NCI-H345 treated with DMSO at 0.1 percent for 48 hours (cell line): ENCODE results near the gene KCNJ10.
A peak's percentile ranks its signal among the peaks of the same experiment; 100 is the strongest.

Source experiments
- DNase-seq: peaks from one replicate; lab custom pipeline; 2025; ENCODE audit not compliant: unreplicated experiment; lab: John Stamatoyannopoulos, UW

KCNJ10 gene

DNA sequence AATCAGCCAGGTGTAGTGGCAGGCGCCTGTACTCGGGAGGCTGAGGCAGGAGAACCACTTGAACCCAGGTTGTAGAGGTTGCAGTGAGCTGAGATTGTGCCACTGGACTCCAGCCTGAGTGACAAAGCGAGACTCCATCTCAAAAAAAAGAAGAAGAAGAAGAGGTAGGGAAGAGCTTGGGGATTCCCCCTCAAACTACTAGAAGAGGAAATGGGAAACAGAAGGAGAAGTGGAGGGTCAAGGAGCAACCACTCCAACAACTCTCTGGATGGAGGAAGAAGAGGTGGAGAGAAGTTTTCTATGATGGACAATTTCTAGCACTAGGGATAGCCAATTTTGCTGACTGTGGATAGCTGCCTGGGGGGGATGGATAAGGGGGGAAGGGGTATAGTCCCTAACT lies 101.1 kb downstream of the KCNJ10 start:
- no peak for DNase-seq

DNA sequence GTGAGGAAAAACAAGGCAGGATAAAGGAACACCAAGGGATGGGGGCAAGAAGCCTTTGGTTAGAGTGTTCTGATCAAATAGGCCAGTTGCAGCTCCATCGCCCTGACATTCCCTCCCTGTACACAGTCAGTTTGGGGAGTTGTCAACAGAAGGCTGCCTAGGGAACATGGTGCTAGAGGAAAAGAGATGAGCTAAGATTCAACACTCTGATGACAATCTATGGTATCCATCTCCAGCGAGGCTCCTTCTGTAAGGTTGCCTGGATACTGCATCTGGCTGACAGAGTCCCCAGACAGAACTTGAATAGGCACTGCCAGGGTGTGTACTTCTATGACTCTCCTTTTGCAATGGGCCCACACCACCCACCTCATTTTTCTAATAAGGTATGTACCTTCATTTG lies 104.7 kb downstream of the KCNJ10 start:
- no peak for DNase-seq

DNA sequence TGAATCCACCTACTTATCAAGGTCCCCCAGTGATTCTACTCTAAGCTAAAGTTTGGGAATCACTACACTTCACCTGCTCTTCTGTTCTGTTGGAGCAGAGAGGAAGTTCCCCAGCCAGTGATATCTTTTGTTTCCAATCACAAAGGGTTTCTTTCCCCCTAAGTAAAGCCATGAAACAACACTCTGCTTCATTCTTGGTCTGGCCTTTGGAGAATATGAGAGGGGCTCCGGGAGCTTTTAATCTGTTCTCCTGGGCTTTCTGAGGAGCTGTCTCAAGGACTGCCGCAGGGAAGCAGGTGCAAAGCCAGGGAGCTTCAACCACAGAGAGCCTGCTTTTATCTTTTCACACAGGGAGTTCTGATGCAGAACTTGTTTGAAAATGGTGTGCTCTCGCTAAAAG lies 105.8 kb downstream of the KCNJ10 start:
- no peak for DNase-seq

DNA sequence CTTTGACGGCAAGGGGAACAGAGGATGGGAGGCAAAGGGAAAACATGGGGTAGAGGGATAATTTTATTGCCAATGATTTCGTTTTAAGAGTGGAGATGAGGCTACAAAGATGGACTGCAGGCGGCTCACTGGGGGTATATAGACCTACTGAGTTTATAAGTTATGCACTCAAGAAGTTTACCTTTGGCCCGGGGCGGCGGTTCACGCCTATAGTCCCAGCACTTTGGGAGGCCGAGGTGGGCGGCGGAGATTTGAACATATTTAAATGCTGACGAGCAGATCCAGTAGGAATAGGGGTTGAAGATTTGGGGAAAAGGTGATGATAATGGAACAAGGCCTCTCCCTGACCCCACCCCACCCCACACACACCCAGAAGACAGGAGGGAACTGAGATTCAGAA lies 107.8 kb downstream of the KCNJ10 start:
- DNase-seq = no peak

- DNase-seq = no peak
Measured at GRCh38 chr1:159961636-159962035, 108.3 kb downstream of the KCNJ10 start.

DNA sequence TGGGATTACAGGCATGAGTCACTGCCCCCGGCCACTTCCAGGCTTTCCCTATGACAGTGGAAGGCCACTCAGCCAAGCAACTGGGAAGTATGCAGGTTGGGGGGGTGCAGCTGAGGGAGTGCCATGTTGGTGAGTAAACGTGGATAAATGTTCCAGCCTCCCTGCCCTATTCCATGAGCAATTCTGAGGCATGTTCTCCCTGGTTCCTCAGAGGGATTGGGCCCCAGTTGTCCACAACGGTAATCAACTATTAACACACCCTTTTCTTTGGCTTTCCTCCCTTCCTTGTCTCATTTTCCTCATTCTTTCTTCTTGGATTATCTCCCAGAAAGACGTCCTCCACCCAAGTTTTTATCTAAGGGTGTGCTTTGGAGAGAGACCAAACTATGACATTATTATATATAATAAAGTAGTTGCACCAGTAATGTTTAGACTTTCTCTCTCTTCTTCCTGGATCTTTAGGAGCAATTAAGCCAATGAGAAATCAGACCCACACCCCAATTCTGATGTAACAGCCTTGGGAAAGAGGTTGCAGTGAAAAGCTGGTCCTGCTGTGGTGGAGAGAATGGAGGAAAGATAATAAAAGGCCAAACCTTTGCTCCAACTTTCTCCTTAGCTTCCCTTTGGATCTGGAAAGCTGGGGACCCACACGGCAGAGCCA lies 109.1 kb downstream of the KCNJ10 start:
- no peak for DNase-seq

DNA sequence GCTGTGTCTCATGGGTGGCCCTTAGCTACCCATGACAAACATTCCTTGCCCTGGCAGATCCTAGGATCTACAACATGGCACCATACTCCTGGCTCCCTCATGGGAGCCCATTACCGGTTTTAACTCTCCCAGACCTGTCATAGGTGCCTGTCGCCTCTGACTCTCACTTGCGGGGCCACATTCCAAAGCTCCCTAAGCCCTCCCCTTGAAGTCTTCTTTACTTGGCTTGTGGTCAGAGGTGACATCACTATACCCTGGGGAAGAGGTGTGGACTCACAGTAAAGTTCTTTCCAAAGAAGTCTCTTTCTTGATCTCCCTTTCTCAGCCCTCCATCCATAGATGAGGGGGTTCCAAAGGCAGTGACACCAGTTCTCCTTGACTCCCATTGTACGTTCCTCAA lies 110.5 kb downstream of the KCNJ10 start:
- no peak for DNase-seq

- DNase-seq = no peak
Measured at GRCh38 chr1:159958719-159959380, 111.1 kb downstream of the KCNJ10 start.

DNA sequence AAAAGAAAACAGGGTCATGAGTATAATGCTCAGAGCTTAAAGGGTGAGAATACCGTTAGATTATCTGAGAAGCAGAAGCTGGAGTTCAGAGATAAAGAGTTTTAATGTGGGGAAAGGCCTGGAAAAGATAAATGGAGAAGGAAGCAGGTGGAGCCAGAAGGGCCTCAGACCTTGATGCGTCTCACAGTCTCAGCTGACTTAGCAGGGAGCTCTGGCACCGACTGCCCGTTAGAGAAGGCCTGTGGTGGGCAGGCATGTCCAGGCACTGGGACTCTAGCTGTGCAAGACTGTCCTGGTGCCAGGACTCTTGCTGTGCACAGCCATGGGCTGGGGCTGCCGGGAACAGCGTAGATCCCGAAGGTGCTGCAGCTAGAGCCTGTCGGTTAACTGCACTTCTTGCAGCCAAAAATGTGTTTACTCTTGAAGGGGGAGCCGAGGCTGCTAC lies 112.1 kb downstream of the KCNJ10 start:
- peak; percentile 14 for DNase-seq

- no peak for DNase-seq
Measured at GRCh38 chr1:159955456-159955855, 114.5 kb downstream of the KCNJ10 start.

- no peak for DNase-seq
Measured at GRCh38 chr1:159953536-159954515, 116.1 kb downstream of the KCNJ10 start, which contains the start of gene SLAMF9. Gene SLAMF9, minus strand, starts transcription at chr1:159954237. Its CDS starts 100 bp downstream, at chr1:159954137.

DNA sequence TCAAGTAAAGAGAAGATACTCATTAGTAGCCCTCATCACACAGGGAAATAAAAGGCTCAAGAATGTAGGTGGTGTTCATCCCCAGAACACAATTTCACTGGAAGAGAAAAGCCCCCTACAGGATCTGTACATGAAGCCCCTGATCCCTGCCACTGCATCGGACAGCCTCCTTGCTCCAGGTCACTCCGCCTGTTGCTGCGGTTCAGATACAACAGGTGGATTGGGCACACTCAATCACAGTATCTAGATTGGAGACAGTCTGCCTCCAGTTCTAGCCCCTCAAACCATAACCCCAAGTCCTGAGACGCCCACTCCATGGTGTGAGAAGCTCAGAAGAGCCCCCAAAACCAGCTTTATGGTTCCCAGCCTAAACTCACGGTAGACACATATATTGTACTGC lies 117.0 kb downstream of the KCNJ10 start:
- no peak for DNase-seq

- DNase-seq = no peak
Measured at GRCh38 chr1:159951551-159951950, 118.4 kb downstream of the KCNJ10 start.

DNA sequence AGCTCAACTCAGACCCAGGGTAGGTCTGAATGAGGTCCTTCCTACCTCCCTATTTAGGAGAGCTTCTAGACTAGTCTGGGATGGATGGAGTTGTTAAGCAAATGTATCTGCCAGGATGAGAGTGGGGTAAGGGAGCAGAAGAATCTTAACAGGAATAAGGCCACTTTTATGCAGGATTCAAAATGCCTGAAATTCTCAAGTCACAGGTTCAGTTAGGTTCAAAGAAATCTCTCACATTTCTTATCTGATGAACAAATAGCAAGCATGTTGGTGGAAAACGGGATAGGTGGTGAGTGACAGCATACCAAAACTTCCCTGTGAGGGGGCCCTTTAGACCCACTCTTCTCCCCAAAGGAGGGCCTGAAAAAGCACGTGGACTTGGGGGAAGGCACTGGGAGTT lies 118.9 kb downstream of the KCNJ10 start:
- no peak for DNase-seq

DNA sequence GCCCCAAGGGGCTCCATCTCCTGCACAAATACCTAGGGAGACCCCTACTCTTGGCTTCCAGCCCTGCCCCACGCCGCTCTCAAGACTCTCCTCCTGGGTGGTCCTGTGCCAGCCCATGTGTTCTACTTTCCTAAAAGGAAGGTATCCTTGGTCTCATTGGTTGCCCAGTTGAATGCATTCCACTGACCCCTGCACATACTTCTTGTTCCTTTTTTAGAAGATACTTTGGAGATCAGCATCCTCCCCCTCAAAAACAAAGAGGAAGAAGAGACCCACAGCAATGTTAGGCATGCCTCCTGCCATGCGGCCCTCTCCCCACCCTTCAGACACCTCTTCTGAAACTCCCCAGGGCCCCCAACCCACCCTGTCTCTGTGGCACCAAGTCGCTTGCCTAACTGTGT lies 120.0 kb downstream of the KCNJ10 start:
- no peak for DNase-seq

GRCh38 chr1:159949123-159949522 lies 120.8 kb downstream of the KCNJ10 start:
- DNase-seq = no peak
